ENCODE results near the gene DOP1A.

DOP1A gene

DNA sequence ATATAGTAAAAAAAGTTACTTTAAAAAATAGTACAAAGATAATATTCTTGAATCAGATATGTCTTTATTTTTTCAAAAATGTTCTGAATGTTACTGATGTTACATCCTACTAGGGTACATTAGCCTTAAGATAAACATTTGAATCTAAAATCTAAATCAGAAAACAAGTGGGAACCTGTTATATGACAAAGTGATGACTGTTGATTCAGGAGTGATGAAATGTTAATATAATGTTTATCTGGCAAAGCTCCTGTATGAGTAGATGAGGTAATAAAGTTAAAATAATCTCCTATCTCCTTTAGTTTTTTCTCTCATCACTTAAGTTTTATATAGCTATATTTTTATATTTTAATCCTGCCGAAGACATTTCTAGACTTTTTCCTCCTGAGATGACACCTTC lies 4.2 kb downstream of the DOP1A start:
- no peak for DNase-seq (ENCODE audit: low read depth in 2 of 2)

DNA sequence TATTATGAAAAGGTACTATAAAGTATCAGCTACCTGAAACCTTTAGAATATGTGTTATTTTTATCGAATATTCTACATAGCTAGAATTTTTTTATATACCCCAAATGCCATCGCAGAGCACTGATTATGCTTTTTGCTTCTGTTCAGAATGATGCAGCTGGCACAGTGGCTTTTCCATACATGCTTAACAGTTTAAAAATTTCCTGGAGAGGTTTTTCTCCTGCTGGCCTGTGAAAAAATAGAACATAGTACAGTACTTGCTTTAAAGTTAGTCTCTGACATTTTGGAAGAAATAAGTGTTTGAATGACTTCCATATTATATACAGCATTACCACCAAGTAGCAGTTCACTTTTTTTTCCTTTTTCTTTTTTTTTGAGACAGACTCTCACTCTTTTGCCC lies 5.3 kb downstream of the DOP1A start:
- DNase-seq (ENCODE audit: low read depth in 2 of 2) = no peak

DNA sequence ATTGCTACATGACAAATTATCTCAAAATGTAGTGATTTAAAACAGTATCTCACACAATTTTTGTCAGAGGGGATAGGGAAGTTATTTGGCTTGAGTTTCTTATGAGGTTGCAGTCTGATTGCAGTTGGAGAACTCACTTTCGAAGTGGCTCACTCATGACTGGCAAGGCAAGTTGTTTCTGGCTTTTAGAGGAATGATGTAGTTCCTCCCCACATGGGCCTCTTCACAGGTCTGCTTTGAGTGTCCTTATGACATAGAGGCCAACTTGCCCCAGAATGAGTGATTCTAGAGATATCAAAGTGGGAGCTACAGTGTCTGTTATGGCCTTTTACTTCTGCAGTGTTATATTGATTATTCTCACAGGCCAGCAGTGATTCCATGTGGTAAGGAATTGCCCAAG lies 6.1 kb downstream of the DOP1A start:
- no peak for DNase-seq (ENCODE audit: low read depth in 2 of 2)

DNA sequence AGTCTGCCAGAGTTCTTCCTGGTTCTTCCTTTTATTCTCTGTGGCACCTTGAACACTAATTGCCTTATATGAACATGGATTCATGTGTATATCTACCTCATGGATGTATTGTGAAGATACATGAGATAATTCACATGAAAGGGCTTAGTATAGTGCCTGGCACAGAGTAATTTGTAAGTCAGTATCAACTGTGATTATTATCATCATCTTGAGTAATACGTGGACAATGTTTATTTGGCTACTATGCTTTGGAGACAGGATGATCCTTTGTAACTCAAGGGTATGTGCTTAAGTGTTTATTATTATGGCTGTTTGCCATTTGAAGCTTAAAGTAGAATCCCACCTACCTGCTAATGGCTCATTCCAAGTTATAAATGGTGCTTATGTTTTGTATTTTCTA lies 16.0 kb downstream of the DOP1A start:
- DNase-seq (ENCODE audit: low read depth in 2 of 2) = no peak

DNA sequence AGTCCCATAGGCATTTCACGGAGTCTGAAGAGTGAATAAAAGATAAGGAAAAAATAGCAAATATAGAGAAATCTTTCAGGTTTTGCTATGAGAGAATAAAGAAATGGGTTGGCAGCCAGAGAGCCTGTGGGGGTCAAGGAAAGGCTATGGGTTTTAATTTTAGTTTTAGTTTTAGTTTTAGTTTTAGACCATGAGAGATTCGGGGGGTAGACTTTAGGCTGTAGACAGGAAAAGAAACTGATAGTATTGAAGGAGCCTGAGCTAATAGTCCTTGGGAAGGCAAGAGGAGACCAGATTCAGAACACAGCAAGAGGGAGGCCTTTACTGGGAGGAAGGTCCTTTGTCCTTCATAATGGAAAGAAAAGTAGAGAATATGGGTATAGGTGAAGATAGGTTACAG lies 19.3 kb downstream of the DOP1A start:
- no peak for DNase-seq (ENCODE audit: low read depth in 2 of 2)

DNA sequence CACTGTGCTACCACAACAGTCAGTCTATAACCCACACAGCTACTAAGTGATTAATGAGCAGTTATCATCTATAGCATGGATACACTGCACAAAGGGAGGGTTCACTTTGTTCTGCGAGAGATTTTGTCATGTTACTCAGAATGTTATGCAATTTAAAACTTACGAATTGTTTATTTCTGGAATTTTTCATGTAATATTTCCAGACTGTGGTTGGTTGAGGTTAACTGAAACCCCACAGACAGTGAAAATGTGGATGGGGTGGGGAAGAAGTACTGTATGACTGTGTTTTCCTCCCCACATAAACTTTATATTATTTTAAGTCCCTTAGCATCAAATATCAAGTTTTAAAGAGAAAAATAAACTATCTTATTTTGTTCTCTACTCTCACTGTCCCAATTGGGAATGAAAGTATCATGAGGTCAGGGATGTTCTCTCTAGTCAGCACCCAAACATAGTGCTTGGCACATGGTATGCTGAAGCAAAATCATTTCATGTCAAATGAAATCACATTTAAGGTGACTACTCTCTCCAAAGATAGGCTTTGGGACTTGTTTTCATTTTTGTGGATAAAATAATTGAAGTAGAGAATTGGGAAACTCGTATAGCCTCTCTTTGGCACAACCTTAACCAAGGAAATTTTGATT lies 25.4 kb downstream of the DOP1A start:
- no peak for DNase-seq (ENCODE audit: low read depth in 2 of 2)

DNA sequence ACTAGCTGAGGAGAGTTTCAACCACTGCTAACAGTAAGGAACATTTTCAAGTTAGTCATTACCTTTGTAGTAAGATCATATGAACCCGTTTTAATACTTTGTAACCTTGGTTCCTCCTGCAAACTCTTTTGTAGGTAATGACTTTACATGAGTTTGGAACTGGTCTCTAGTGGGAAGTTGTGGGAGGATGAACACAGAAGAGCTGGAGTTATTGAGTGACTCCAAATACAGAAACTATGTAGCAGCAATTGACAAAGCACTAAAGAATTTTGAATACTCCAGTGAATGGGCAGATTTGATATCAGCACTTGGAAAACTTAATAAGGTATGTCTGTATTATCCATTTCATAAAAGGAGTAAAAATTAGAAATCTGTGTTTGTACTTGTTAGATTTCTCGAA lies 29.3 kb downstream of the DOP1A start:
- DNase-seq (ENCODE audit: low read depth in 2 of 2) = no peak

DNA sequence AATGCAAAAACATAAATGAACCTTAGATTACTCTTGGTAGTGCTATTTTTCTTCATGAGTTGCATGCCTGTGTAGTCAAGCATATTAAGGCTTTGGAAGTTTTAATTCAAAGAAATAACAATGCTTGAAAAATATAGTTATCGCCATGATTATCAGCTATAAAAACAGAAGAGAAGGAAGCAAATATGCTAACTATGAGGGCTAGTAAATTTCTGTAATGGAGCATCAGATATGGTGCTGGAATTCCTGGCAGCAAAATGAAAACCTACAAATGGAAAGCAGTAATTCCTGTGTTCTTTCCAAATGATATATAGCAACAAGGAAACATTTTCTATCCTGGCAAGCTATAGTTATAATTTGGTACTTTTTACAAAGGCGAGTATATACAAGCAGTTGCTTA lies 29.7 kb downstream of the DOP1A start:
- DNase-seq (ENCODE audit: low read depth in 2 of 2) = no peak

DNA sequence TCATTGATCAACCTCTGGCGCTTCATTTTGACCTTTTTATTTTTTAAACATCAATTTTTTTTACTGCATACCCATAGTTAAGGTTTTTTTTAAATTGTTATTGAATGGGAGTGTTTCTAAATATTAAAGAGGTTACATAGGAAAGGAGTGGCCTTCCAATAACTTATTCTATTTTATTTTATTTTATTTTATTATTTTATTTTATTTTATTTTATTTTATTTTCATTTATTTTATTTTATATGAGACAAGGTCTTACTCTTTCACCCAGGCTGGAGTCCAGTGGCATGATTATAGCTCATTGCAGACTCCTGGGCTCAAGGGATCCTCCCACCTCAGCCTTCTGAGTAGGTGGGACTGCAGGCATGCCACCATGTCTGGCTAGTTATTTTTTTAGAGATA lies 30.2 kb downstream of the DOP1A start:
- DNase-seq (ENCODE audit: low read depth in 2 of 2) = no peak

DNA sequence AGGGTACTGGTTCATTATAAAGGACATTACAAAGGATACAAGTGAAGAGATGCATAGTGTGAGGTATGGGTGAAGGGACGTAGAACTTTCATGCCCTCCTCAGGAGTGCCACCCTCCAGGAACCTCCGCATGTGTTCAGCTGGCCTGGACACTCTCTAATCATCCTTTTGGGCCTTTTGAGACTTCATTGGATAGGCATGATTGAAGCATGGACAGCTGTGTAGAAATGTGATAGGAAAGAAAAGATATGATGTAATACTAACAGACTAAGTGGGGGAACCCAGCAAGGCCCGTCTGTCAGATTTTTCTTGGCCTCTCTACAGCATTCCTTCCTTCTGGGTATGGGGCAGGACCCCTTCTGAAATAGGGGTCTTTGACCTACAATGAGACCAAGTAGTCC lies 31.1 kb downstream of the DOP1A start:
- DNase-seq (ENCODE audit: low read depth in 2 of 2) = no peak

DNA sequence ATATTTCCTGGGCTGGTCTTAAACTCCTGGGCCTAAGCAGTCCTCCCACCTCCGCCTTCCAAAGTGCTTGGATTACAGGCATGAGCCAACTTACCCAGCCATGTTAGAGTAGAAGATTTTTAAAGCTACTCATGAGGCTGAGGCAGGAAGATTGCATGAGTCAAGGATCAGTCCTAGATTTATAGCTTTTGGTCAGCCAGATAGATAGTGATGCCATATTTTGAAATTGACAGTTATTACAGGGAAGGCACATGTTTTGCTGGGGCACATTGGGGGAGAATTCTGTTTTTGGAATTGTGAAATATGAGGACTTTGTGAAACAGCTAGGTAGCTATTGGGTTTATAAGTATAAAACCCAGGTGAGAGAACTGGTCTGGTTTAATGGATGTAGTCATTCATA lies 40.9 kb downstream of the DOP1A start:
- DNase-seq (ENCODE audit: low read depth in 2 of 2) = no peak

DNA sequence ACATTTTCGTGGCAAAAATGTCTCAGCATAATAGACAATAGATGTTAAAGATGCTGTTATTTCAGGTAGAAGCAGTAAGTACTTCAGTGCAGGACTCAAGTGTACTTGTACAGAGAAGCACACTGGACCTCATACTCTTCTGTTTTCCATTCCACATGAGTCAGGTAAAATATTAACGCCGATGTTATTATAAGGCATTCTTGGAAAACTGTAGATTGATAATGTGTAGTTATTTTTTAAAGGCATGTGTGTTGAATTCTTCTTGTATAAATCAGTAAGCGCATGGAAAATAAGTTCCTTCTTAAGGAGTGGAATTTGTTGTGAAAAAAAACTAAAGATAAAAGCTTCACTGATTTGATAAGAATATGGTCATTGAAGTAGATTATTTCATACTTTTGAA lies 45.8 kb downstream of the DOP1A start:
- DNase-seq (ENCODE audit: low read depth in 2 of 2) = no peak

DNA sequence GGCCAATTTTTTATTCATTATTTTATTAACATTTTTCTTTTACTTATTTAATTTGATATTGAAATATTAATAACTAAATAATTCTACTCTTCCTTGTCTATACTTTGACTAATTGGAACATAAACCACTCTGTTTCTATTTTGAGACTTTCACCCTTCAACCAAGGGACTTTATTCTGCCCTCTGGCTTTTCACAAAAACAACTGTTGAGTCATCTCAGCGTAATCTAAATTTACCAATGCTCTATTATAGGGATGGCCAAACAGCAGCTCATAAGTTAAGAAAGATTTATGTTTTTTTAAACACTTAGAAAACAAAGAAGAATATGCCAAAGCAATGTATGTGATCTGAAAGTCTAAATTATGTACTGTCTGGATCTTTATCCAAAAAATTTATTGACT lies 46.7 kb downstream of the DOP1A start:
- DNase-seq (ENCODE audit: low read depth in 2 of 2) = no peak

DNA sequence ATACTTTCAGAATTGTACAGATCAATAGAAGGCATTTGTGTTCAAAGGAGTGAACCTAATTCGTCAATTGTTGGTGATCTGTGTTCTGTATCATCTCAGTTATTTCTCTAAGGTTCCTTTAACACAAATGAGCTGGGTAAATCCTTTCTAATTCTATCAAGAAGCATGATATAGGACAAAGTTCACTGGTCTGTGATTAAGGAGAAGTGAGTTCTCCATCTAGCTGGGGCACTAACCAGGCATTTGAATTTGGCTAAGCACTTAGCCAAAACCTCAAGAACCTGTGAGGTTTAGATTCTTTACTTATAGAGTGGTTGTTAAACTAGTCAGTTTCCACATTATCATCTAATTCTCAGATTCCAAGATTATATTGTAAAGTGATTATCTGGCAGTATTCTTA lies 50.3 kb downstream of the DOP1A start:
- no peak for DNase-seq (ENCODE audit: low read depth in 2 of 2)

DNA sequence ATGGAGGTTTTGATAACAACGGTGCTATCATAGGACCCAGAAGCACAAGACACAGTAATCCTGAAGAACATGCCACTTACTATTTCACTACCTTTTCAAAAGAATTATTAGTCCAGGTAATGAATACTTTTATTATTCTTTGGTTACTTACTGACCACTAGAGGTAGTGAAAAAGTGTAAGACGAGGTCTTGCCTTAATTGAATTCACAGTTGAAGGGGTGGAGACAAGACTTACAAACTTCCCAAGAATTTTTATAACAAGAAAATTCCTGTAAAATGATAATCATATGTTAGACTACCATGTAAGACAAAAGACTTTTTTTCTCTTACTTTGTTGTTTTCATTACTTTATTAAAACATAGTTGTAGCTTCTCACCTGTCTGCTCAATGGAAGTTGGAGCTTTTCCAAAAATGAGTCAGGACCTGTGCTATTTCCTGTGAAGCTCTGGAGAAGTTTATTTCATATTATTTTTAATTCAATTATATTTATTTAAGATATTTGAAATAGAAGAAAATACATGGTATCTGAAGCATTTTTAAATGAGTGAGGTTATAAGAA lies 52.4 kb downstream of the DOP1A start:
- no peak for DNase-seq (ENCODE audit: low read depth in 2 of 2)

DNA sequence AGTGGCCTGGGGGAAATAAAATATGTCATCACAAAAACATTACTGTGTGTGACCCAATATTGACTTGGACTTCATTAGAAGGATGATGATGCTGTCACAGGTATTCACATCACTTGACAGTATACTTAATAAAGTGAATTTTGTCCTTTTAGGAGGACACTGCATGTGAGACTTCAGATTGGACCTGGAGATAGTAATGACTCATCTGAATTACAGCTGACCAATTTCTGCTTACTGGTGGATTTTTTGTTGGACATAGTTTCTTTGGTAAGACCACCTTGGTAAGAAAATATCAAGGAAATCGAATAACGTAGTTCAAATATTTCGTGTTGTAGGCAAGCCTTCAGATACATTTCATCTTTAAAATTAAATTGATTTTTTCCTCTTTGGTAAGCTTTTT lies 57.1 kb downstream of the DOP1A start:
- DNase-seq (ENCODE audit: low read depth in 2 of 2) = no peak

DNA sequence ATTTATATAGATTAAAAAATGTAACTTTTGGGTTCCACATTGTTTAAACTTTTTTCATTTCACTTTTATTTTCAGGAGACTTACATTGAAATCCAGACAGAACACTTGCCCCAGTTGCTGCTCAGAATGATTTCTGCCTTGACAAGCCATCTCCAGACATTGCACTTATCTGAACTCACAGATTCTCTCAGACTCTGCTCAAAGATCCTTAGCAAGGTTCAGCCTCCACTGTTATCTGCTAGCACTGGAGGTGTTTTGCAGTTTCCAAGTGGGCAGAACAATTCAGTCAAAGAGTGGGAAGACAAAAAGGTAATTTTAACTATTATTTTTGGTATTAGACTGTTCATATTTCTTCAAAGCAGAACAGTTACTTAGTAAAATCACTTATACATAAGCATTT lies 58.0 kb downstream of the DOP1A start:
- DNase-seq (ENCODE audit: low read depth in 2 of 2) = no peak

DNA sequence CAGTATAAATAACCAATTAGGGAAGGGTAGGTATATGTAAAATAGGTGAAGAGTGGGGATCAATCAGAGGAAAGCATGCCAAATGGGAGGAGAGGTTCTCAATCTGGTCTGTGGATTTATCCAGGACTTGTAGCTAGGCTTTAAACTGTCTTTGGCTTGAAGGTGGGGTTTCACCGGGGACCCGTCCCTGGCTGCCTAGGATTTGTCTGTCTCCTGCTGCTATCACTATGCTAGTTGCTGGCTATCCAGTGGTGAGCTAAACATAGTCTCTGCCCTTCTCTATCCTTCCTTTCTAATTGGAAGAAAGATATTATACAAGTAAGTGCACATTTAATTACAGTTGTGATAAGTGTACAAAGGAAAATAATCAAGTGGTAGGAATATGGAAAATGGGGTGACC lies 58.8 kb downstream of the DOP1A start:
- no peak for DNase-seq (ENCODE audit: low read depth in 2 of 2)

DNA sequence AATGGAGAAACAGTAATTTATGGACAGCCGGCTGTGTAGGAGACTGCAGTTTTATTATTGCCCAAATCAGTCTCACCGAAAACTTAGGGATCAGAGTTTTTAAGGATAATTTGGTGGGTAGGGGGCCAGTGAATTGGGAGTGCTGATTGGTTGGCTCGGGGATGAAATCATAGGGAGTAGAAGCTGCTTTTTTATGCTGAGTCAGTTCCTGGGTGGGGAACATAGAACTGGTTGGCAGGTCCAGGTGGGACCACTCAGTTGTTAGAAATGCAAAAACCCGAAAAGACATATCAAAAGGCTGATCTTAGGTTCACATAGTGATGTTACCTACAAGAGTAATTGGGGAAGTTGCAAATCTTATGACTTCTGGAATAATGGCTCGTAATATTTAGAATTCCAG lies 59.3 kb downstream of the DOP1A start:
- no peak for DNase-seq (ENCODE audit: low read depth in 2 of 2)

DNA sequence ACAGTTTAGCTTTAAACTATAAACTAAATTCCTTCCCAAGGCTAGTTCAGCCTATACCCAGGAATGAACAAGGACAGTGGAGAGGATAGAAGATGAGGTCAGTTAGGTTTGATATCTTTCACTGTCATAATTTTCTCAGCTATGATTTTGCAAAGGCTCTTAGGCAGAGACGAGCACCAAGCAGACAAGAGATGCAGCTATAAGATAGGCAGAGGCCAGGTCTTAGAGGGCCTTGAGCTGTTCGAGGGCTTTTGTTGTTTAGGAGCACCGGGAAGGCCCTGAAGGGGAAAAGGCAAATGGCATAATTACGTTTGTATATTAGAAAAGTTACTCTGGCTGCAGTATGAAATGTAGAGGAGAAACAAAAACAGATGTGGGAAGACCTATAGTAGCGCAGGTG lies 59.8 kb downstream of the DOP1A start:
- DNase-seq (ENCODE audit: low read depth in 2 of 2) = no peak

DNA sequence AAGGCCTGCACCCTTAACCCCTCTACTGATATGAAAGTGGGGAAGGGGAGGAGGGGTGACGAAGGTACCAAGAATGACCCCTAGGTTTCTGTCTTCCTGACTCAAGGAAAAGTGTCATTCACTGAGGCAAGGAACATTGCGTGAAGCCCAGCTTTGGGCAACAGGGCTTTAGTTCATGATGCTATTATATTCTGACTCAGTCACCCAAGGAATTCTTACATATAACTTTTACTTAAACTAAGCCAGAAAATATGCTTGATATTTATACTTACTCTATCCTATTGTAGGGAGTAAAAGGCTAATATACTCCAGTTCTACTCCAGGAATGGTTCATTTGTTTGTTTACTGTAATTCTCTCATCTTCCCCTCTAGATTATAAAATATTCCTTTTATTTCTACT lies 60.5 kb downstream of the DOP1A start:
- no peak for DNase-seq (ENCODE audit: low read depth in 2 of 2)

DNA sequence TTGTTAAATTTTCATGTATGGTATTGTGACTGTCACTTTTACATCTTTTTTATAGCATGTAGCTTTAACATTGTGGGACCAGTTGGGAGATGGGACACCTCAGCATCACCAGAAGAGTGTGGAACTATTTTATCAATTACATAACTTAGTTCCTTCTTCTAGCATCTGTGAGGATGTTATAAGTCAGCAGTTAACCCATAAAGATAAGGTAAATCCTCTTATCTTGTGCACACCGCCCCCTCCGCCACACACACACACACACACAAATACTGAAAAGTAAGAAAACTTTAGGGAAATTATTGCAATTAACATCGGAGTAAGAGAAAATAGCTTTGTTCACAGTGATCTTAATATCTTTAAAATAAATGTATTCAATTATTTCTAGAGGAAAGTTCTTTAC lies 64.7 kb downstream of the DOP1A start:
- DNase-seq (ENCODE audit: low read depth in 2 of 2) = no peak

DNA sequence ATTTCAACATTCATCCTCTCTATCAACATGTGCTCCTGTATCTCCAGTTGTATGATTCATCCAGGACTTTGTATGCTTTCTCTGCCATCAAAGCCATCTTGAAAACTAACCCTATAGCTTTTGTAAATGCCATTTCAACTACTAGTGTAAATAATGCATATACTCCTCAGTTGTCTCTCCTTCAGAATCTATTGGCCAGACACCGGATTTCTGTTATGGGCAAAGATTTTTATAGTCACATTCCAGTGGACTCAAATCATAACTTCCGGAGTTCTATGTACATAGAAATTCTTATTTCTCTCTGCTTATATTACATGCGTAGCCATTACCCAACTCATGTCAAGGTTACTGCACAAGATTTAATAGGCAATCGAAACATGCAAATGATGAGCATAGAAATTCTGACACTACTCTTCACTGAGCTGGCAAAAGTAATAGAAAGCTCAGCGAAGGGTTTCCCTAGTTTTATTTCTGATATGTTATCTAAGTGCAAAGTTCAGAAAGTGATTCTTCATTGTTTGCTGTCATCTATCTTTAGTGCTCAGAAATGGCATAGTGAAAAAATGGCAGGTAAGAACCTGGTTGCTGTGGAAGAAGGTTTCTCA lies 70.7 kb downstream of the DOP1A start:
- no peak for DNase-seq (ENCODE audit: low read depth in 2 of 2)

DNA sequence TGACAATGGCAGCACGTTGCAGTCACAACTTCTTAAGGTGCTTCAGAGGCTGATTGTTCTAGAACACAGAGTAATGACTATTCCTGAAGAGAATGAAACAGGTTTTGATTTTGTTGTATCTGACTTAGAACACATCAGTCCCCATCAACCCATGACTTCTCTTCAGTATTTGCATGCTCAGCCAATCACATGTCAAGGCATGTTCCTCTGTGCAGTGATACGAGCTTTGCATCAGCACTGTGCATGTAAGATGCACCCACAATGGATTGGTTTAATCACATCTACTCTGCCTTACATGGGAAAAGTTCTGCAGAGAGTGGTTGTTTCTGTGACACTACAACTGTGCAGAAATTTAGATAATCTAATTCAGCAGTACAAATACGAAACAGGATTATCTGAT lies 71.3 kb downstream of the DOP1A start:
- DNase-seq (ENCODE audit: low read depth in 2 of 2) = no peak
